GM18861 (cell line): ENCODE results near the gene LEKR1.
A peak's percentile ranks its signal among the peaks of the same experiment; 100 is the strongest.
"Not testable (repeated sequence)": the region's sequence is repeated elsewhere in the genome, so short reads cannot be mapped to it uniquely, and the experiment has no call there.

Experiments
- ATAC-seq: cut with Tn5 transposase; IDR thresholded peaks from one replicate; pipeline ENCODE4 v1.9.1; 2021; ENCODE audit not compliant: unreplicated experiment

Gene LEKR1

DNA sequence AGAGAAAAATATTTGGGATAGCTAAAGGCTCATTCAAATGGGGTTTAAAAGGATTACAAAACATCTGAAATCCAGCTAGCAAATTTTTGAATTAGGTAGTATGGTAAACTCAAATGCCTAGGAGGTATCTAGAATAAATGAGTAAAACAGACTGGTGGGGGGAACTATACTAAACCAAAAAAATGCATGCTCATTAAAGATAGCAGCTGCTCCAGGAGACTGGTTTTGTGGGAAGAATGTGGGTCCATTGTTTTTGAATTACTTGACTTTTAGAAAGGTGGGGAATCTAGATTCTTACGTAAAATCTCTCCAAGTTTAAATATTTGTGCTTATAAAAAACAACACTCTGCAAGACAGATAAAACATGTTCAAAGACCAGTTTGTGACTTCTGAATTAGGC is 73.8 kb downstream of the LEKR1 start:
- no peak for ATAC-seq

DNA sequence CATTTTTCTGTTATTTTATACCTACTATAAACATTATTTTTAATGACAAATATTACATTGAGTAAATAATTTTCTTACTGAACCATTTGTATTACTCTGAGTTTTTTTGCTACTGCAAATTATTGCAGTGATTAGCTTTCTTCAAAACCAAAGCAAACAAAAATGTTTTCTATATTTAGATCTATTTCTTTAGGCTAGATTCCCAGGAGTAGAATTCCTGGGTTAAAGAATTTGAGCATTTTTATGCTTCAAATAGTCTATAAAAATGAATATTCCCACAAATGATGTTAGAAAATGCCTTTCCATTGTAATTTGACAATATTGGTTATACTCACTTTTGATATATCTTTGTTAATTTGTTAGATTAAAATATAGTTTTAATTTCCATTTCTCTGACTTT is 76.8 kb downstream of the LEKR1 start:
- ATAC-seq, result no peak

DNA sequence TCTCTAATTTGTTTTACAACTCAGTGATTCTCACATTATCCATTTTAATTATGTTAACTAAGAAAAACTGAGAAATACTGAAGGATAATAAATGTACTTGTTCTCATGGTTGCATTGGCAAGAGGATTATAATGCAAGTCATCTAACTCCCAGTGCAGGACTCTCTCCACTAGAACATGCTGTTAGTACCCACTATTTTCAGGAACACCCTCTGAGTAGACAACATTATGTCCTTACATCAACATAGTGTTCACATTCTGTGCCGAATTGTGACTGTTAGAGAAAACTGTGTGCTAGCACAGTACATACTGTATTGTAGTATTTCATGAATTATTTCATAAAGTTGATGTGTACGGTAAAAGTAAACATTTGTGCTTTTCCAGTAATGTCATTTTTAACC is 80.1 kb downstream of the LEKR1 start:
- ATAC-seq, result no peak

DNA sequence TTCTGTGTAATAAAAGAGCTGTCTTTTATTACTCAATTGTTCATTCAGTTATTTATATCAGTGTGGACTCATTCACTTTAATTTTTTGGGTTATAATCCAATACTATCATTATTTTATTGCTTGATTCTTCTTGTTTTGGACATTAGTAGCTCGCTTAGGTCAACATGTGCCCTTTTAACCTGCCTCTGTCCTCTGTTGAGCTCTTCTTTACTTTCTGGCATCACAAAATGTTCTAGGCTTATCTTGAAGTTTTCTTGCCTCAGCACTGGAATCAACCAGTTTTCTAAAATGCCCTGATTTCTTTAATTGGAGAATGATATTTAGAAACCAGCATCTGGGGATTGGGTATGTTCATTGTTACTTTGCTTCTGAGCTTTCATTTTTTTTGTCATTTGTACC is 82.2 kb downstream of the LEKR1 start:
- ATAC-seq, result no peak

DNA sequence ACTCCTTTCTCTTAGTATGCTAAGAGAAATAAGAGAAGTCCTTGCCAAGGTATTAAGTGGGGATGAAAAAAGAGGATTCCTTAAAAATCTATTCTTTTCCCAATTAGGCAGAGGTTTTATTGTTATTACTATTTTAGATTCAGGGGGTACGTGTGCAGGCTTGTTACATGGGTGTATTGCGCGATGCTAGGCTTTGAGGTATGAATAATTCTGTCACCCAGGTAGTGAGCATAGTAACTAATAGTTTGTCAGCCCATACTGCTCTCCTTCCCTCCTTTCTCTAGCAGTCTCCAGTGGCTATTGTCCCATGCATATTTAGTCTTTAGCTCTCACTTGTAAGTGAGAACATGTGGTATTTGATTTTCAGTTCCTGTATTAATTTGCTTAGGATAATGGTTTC is 83.9 kb downstream of the LEKR1 start:
- ATAC-seq, result no peak

DNA sequence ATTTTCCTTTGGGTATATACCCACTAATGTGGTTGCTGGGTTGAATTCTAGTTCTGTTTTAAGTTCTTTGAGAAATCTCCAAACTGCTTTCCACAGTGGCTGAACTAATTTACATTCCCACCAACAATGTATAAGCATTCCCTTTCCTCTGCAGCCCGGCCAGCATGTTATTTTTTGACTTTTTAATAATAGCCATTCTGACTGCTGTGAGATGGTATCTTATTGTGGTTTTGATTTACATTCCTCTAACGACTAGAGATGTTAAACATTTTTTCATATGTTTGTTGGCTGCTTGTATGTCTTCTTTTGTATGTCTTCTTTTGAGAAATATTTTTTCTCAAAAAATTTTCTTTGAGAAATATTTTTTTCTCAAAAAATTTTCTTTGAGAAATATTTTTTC is 84.7 kb downstream of the LEKR1 start:
- ATAC-seq, result not testable (repeated sequence)

DNA sequence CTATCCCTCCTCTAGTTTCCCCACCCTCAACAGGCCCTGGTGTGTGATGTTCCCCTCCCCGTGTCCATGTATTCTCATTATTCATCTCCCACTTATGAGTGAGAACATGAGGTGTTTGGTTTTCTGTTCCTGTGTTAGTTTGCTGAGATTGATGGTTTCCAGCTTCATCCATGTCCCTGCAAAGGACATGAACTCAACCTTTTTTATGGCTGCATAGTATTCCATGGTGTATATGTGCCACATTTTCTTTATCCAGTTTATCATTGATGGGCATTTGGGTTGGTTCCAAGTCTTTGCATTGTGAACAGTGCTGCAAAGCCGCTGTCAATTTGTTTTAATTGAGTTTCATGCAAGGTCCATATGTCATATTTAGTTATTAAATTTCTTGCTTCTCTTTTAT is 88.1 kb downstream of the LEKR1 start:
- not testable (repeated sequence) for ATAC-seq

DNA sequence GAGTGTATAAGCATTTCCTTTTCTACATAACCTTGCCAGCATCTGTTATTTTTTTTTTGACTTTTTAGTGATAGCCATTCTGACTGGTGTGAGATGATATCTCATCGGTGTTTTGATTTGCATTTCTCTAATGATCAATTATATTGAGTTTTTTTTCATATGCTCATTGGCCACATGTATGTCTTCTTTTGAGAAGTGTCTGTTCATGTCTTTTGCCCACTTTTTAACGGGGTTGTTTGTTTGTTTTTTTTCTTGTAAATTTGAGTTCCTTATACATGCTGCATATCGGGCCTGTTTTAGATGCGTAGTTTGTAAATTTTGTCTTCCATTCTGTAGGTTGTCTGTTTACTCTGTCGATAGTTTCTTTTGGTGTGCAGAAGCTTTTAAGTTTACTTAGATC is 89.2 kb downstream of the LEKR1 start:
- no peak for ATAC-seq

DNA sequence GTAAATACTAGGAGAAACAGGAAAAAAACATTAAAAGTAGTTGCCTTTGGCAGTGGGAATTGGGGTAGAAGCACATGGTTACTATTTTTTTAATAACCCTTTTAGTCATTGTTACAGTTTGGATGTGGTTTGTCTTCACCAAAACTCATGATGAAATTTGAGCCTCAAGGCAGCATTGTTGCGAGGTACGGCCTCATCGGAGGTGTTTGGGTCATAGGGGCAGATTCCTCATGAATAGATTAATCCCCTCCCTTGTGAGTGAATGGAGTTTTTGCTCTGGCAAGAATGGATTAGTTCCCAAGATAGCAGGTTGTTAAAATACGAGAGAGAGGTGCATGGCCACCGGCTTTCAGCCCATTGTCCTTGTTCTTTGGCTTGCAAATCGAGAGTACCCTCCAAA is 92.6 kb downstream of the LEKR1 start:
- ATAC-seq, result no peak

DNA sequence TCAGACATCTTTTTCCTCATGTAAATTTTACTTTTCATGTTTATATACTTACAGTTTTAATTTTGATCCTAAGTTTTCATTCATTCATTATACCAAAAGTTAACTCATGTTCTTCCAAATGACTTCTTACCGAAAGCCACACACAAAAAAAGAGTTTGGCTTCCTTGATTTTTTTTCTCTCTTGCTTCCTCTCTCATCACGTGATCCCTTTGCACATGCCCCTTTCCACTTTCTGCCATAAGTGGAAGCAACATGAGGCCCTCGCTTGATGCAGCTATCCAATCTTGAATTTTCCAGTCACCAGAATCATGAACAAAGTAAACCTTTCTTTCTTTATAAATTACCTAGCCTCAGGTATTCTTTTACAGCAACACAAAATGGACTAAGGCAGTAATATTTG is 93.7 kb downstream of the LEKR1 start:
- ATAC-seq, result no peak

DNA sequence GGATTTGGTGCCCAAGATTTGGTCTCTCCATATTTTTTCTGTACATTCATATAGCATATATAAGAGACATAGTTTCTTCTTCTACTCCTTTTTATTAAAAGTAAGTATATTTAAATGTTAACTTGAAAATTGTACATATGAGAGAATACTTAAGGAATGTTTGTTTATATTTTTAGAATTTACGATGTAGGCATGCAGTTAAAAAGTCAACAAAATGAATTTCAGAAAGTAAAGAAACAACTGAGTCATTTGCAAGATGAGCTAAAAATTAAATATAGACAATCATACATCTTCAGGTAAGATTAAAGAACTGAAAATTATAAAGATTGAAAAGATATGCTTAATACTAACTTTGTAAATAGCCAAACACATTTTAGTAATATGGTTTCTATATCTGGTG is 94.2 kb downstream of the LEKR1 start:
- no peak for ATAC-seq

DNA sequence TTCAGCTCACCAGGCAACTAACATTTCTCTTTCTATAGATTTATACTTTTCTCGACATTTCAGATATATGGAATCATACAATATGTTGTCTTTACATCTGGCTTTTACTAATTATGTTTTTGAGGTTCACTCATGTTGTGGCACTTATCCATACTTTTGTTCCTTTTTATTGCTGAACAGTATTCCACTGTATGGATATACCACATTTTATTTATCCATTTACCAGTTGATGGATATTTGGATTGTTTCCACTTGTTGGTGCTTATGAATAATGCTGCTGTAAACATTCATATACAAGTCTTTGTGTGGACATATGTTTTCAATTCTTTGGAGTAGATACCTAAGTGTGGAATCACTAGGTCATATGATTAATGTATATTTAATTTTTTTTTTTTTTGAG is 97.2 kb downstream of the LEKR1 start:
- no peak for ATAC-seq

DNA sequence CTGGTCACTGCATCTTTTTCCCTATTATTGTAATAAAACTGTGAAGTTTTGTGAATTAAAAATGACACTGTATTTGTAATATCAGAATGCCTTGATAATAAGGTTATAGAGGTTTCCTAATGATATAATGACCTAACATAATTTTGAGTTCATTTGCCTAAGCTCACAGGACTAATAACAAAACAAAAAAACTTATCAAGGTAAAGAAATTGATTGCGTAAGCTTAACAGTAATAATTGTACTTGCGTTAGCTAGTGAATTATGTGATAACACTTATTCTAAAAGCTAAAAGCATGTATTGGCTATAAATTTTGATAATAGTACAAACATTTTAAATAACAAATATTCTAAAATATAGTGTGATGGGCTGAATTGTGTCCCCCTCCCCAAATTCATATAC is 112.6 kb downstream of the LEKR1 start:
- ATAC-seq, result no peak

DNA sequence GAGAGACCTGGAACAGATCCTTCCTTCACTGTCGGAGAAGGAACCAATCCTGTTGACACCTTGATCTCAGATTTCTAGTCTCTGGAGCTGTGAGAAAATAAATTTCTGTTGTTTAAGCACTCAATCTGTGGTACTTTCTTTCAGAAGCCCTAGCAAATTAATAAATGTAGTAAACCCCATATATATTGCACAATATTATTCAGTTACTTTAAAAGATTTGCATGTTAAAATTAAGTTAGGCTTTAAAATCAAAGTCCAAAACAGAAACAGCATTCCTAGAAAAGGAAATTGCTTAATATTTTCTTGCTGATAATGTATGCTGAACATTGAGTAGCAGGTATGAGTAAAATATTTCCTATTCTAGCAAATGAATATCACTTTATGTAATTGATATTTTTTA is 113.2 kb downstream of the LEKR1 start:
- ATAC-seq, result no peak

DNA sequence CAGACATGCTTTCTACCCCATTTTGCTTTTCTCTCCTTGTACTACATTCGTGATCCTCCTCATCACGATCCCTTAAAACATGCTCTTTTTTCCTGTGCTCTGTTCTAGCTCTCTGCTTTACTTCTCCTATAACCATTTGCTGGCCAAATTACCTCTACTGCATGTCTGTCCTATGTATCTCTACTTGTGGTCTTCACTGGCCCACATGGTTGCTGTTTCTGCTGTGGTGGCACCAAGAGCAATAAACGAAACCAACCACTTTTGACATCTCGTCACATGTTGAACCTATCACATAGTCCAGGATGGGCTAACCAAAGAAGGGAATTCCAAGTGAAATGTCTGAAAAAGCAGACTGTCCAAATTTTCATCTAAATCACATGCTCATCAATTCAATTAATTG is 115.2 kb downstream of the LEKR1 start:
- no peak for ATAC-seq

DNA sequence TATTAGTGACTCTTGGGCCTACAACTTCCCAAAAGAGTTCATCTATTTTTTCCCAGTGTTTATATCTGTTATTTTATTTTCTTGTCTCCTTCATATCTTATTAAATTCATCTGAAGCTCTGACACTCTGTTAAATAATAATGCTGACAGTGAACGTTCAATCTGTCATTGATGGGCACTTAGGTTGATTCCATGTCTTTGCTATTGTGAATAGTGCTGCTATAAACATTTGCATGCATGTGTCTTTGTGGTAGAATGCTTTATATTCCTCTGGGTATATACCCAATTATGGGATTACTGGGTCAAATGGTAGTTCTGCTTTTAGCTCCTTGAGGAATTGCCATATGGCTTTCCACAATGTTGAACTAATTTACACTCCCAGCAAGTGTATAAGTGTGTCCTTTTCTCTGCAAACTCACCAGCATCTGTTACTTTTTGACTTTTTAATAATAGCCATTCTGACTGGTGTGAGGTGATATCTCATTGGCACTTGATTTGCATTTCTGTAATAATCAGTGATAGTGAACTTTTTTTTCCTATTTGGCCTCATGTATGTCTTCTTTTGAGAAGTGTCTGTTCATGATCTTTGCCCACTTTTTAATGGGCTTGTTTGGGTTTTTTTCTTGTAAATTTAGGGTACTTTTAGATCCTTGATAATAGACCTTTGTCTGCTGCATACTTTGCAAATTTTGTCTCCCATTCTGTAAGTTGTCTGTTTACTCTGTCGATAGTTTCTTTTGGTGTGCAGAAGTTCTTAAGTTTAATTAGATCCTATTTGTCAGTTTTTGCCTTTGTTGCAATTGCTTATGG is 122.5 kb downstream of the LEKR1 start:
- ATAC-seq, result no peak

DNA sequence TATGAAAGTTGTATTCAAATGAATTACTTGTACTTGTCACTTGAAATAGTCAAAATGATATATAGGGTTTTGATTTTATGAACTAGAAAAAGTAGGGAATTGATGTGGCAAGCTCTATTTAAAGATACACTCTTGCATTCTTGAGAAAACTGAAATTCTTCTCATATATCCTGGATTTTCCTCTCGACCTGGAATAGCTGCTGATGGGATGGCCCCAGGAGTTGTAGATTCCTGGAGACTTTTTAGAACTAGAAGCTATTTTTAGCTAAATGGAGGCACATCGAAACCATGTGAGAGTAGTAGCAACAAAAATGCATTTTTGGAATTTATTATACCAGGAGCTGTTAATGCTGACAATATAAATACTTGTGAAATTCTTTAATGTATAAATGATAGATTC is 125.9 kb downstream of the LEKR1 start:
- ATAC-seq, result no peak

DNA sequence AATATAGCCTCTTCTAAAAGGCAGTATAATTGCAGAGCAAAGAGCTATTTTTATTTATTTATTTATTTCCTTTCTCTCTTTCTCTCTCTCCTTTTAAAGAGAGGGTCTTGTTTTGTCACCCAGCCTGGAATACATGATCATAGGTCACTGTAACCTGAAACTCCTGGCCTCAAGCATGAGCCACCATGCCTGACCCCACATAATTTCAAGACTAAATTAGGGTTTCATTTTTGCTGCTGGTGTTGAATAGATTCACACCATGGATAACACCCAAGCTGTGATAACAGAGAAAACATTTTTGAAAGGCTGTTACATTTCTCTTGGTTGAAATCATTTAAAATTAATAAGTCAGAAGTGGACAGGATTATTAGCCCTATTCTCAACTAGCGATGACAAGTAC is 131.6 kb downstream of the LEKR1 start:
- ATAC-seq, result peak; percentile 98

DNA sequence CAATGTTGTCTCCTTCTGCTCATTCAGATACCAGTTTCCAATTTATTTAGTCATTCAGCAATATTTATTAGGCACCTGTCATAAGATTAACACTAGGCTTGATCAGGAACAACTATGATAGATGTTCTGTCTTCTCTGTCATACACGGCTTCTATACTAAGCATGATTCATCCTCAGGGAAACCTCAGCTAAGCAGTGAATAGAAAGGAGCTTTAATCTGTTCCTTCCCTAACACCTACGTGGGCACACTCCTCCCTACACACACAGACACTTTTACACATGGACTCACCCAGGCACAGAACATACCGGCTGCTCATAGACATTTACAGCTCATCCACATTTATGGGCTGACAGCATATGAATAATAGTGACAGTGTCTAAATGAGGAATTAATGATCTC is 136.9 kb downstream of the LEKR1 start:
- ATAC-seq, result no peak

DNA sequence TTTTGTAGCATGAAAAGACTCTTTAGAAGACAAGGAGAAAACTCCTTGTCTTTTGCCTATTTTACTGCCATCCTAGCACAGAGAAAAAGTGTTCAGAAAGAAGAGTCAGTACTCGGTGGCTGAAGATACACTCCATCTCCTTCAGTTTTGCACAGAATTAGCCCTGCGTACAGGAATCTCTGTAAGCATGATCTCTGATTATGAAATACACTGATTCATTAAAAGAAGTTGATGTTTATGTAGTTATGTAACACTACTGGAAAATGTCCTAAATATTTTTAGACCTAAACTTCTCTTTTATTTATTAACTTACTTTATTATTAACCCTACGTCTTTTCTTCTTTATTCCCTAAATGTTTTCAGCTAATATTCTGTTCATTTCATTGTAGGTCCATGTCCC is 138.4 kb downstream of the LEKR1 start:
- no peak for ATAC-seq

DNA sequence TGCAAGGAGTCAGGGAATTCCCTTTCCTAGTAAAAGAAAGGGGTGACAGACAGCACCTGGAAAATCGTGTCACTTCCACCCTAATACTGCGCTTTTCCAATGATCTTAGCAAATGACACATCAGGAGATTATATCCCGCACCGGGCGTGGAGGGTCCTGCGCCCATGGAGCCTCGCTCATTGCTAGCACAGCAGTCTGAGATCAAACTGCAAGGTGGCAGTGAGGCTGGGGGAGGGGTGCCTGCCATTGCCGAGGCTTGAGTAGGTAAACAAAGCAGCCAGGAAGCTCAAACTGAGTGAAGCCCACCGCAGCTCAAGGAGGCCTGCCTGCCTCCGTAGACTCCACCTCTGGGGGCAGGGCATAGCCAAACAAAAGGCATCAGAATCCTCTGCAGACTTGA is 140.2 kb downstream of the LEKR1 start:
- not testable (repeated sequence) for ATAC-seq

DNA sequence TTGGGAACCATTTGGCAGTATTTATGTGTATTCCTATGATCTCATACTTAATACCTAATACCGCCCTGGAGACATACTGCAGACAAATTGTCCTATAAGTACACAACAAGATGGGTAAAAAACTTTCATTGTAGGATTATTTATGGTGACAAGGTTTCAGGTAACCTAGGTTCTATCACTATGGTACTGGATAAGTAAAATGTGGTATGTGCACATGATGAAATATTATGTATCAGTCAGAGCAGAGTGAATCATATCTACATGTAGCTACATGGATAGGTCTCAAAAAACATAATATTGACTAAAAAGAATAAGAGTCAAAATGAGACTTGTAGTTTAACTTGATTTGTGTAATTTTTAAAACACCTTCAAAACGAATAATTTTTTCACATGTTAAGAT is 147.8 kb downstream of the LEKR1 start:
- ATAC-seq, result no peak

DNA sequence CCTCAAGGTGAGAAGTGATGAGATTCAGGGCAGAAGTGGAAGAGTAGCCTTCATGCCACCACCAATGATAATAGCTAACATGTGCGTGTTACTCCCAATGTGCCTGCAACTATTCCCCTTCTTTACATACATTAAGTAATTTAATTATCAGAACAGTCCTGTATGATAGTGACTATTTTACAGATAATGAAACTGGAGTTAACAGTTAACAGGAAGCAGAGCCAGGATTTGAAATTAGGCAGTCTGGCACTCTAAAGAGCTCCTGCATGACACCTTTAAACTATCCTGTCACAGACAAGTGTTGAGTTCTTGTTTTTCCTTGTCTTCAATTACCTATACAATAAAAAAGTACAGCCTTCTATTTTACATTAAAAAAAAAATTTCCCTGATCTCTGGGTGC is 148.8 kb downstream of the LEKR1 start:
- no peak for ATAC-seq
